ENCODE measurements around the gene CD1C. TPM values are rescaled to one million over a fixed set of nuclear protein-coding genes. Genes with fewer than 3 reads are reported as not detected.

The CD1C gene
- total RNA-seq, 1 experiment from 2014 or later: not detected

- no peak overlapping the region for H2AFZ ChIP-seq (ENCODE audit: low read length)
- H3K27me3 ChIP-seq (ENCODE audit: low read length): peaks cover 66% of the 10 kb centered on the region
- H3K4me1 ChIP-seq (ENCODE audit: insufficient read depth, low read length): no peaks in the 10 kb centered on the region
- H3K9me2 ChIP-seq (replicated peaks; ENCODE audit: low read length): no peaks in the 10 kb centered on the region
- no peak overlapping the region for H3K9ac ChIP-seq (ENCODE audit: low read length)
- no peaks in the 10 kb centered on the region for H3F3A ChIP-seq (ENCODE audit: low read length, unreplicated experiment)
- intact Hi-C loops (cut with micrococcal nuclease): no loop called here
- TF ChIP-seq EZH2 (IDR thresholded peaks at IDR 0.05; ENCODE audit: low read length, unreplicated experiment) (no peak), CTCF (conservative IDR thresholded peaks at IDR 0.05; ENCODE audit: low read depth, low read length) (no peak), EZH2phosphoT487 (IDR thresholded peaks at IDR 0.05; ENCODE audit: borderline replicate concordance, low read length) (no peak)
- H4K20me1 ChIP-seq (ENCODE audit: low read length): no peaks in the 10 kb centered on the region
- ChIA-PET CTCF (no interaction called here), POLR2A (ENCODE audit: unreplicated experiment) (no interaction called here)
- no TSS peak for BruUV-seq (replicated peaks)
- H3K9me3 ChIP-seq (ENCODE audit: low read length): no peaks in the 10 kb centered on the region
- H3K4me2 ChIP-seq (ENCODE audit: low read length): no peak overlapping the region
- H3K36me3 ChIP-seq (ENCODE audit: low read depth, low read length): no peaks in the 10 kb centered on the region
- no peak overlapping the region for H3K27ac ChIP-seq (ENCODE audit: low read length)
- no peak for ATAC-seq
- H3K79me2 ChIP-seq (ENCODE audit: low read length): no peaks in the 10 kb centered on the region
- H3K4me3 ChIP-seq (ENCODE audit: low read length): no peak overlapping the region
- DNase-seq: no peak
Measured at GRCh38 chr1:158259117-158259516, 30.6 kb upstream of the CD1C start.

- CTCF ChIA-PET: no interaction called here
Measured at GRCh38 chr1:158272681-158273080, 17.0 kb upstream of the CD1C start.

More at GRCh38 chr1:158272681-158273080, 17.0 kb upstream of the CD1C start:
- H3K9me2 ChIP-seq (replicated peaks; ENCODE audit: low read length): no peaks in the 10 kb centered on the region
- no peaks in the 10 kb centered on the region for H3K36me3 ChIP-seq (ENCODE audit: low read depth, low read length)
- H3K4me3 ChIP-seq (ENCODE audit: low read length): no peak overlapping the region
- intact Hi-C loops (cut with micrococcal nuclease): no loop called here
- TF ChIP-seq EZH2phosphoT487 (IDR thresholded peaks at IDR 0.05; ENCODE audit: borderline replicate concordance, low read length) (no peak), EZH2 (IDR thresholded peaks at IDR 0.05; ENCODE audit: low read length, unreplicated experiment) (no peak), CTCF (conservative IDR thresholded peaks at IDR 0.05; ENCODE audit: low read depth, low read length) (no peak)
- H3K9ac ChIP-seq (ENCODE audit: low read length): no peak overlapping the region
- H3K27ac ChIP-seq (ENCODE audit: low read length): no peak overlapping the region
- ATAC-seq: no peak
- H2AFZ ChIP-seq (ENCODE audit: low read length): no peak overlapping the region
- peak; percentile 4 for DNase-seq
- H3K4me2 ChIP-seq (ENCODE audit: low read length): no peak overlapping the region
- no peaks in the 10 kb centered on the region for H3K4me1 ChIP-seq (ENCODE audit: insufficient read depth, low read length)
- POLR2A ChIA-PET (ENCODE audit: unreplicated experiment): no interaction called here
- BruUV-seq (replicated peaks): no TSS peak
- H3F3A ChIP-seq (ENCODE audit: low read length, unreplicated experiment): no peaks in the 10 kb centered on the region
- no peaks in the 10 kb centered on the region for H3K79me2 ChIP-seq (ENCODE audit: low read length)
- no peaks in the 10 kb centered on the region for H4K20me1 ChIP-seq (ENCODE audit: low read length)
- no peaks in the 10 kb centered on the region; the same call in 1 of the 2 replicates for H3K27me3 ChIP-seq (ENCODE audit: low read length)
- 0 out of 2 replicates have a peak, but pooled peaks cover 4% of the 10 kb centered on the region for H3K9me3 ChIP-seq (ENCODE audit: low read length)

Data from PC-3 (cell line).